Sigmoid colon (tissue), 4 donors: ENCODE data around the gene TRIM63.

Experiments
- POLR2A ChIP-seq, 2 donors: fragments of 450-650 bp; IDR thresholded peaks; one replicate each; pipeline ENCODE4 v1.6.1; 2016; ENCODE audit warnings: antibody characterized with exemption in 2 of 2, mild to moderate bottlenecking in 2 of 2, moderate library complexity in 2 of 2
- POLR2AphosphoS5 ChIP-seq, 4 donors: sonication (generic); formaldehyde crosslinking; IDR thresholded peaks; one replicate each; pipeline ENCODE4 v1.6.1; 2017; ENCODE audit warnings: antibody characterized with exemption in 4 of 4
- TF ChIP-seq, protein P1 (sequence below), 4 experiments: fragments of 450-650 bp in 3 of 4; fragments of 200-600 bp in 1 of 4; IDR thresholded peaks; one replicate each; pipeline ENCODE4 v1.5.1; 2016 to 2019; ENCODE audit warnings: antibody characterized with exemption in 4 of 4, mild to moderate bottlenecking in 3 of 4, moderate library complexity in 2 of 4

GRCh38 chr1:26109229-26110164 is 42.1 kb upstream of the TRIM63 start:
- TF ChIP-seq, protein P1, sequence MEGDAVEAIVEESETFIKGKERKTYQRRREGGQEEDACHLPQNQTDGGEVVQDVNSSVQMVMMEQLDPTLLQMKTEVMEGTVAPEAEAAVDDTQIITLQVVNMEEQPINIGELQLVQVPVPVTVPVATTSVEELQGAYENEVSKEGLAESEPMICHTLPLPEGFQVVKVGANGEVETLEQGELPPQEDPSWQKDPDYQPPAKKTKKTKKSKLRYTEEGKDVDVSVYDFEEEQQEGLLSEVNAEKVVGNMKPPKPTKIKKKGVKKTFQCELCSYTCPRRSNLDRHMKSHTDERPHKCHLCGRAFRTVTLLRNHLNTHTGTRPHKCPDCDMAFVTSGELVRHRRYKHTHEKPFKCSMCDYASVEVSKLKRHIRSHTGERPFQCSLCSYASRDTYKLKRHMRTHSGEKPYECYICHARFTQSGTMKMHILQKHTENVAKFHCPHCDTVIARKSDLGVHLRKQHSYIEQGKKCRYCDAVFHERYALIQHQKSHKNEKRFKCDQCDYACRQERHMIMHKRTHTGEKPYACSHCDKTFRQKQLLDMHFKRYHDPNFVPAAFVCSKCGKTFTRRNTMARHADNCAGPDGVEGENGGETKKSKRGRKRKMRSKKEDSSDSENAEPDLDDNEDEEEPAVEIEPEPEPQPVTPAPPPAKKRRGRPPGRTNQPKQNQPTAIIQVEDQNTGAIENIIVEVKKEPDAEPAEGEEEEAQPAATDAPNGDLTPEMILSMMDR (IDR thresholded peaks at IDR 0.05): no peak
- TF ChIP-seq POLR2A (IDR thresholded peaks at IDR 0.05): no peak
- no peak for TF ChIP-seq POLR2AphosphoS5 (IDR thresholded peaks at IDR 0.05)
